Measurements from ENCODE around the gene ST6GALNAC3. TPM values are rescaled to one million over a fixed set of nuclear protein-coding genes. Genes with fewer than 3 reads are reported as not detected.

Gene ST6GALNAC3
- total RNA-seq, 1 experiment from 2014 or later = 2.2 TPM

GRCh38 chr1:76147917-76148316 lies 73.4 kb downstream of the ST6GALNAC3 start:
- no TSS peak for BruUV-seq (replicated peaks)
- intact Hi-C loops (cut with micrococcal nuclease) = loop anchor here (10.0 kb wide), 1 partner anchor 153 kb away; no protein-coding TSS in a partner anchor
- Histone ChIP-seq H2AFZ (ENCODE audit: low read depth, low read length, poor library complexity, severe bottlenecking) (no peak overlapping the region), H3K9me3 (ENCODE audit: control insufficient read depth in 1 of 2, insufficient read depth in 1 of 2, low read depth in 1 of 2, low read length in 2 of 2) (no peaks in the 10 kb centered on the region), H3K4me2 (ENCODE audit: low read length) (no peak overlapping the region), H3K79me2 (ENCODE audit: insufficient read depth, low read length) (no peaks in the 10 kb centered on the region), H3K4me3 (replicated peaks in 1 of 2; ENCODE audit: low read depth in 1 of 2, low read length in 2 of 2) (no peak overlapping the region), H3K4me1 (ENCODE audit: control insufficient read depth in 1 of 2, insufficient read depth in 2 of 2, low read length in 2 of 2) (no peaks in the 10 kb centered on the region), H3K36me3 (ENCODE audit: control insufficient read depth in 1 of 2, insufficient read depth in 2 of 2, low read length in 2 of 2) (no peaks in the 10 kb centered on the region), H3K9ac (ENCODE audit: low read length) (no peak overlapping the region), H3K27ac (ENCODE audit: low read depth, low read length) (no peak overlapping the region), H4K20me1 (ENCODE audit: insufficient read depth) (no peaks in the 10 kb centered on the region), H3K27me3 (ENCODE audit: insufficient read depth, low read length) (no peaks in the 10 kb centered on the region), H3K9me2 (ENCODE audit: insufficient read depth) (no peaks in the 10 kb centered on the region; the same call in 1 of the 2 replicates)
- DNase-seq (ENCODE audit: low read depth, low spot score) (no peak), ATAC-seq (no peak)
- TF ChIP-seq ZNF274 (IDR thresholded peaks at IDR 0.05; ENCODE audit: low read depth, low read length) (no peak), SRF (IDR thresholded peaks at IDR 0.05; ENCODE audit: low read depth) (no peak), POLR2A (IDR thresholded peaks at IDR 0.05; ENCODE audit: borderline replicate concordance, extremely low read depth, insufficient read depth, insufficient read length) (no peak), ELF1 (IDR thresholded peaks at IDR 0.05; ENCODE audit: borderline replicate concordance, low read depth) (no peak), EZH2 (IDR thresholded peaks at IDR 0.05) (no peak), JUND (IDR thresholded peaks at IDR 0.05) (no peak), POLR2AphosphoS5 (IDR thresholded peaks at IDR 0.05; ENCODE audit: low read depth, low read length) (no peak), EGR1 (IDR thresholded peaks at IDR 0.05; ENCODE audit: low read depth) (no peak), REST (IDR thresholded peaks at IDR 0.05; ENCODE audit: low read depth) (no peak), EZH2phosphoT487 (IDR thresholded peaks at IDR 0.05; ENCODE audit: borderline replicate concordance) (no peak)
- RAD21 ChIA-PET (ENCODE audit: low non-redundant PET in 1 of 2, low total read pairs in 2 of 2, uncharacterized antibody in 2 of 2, unreplicated experiment in 2 of 2) = no interaction called here
- POLR2A ChIA-PET = no interaction called here
- CTCF ChIA-PET = no interaction called here

All from HCT116 (cell line).